HG03066 (cell line): ENCODE results near the gene CEMIP.
"Not testable (repeated sequence)": the region's sequence is repeated elsewhere in the genome, so short reads cannot be mapped to it uniquely, and the experiment has no call there.

Experiments
- ATAC-seq: cut with Tn5 transposase; IDR thresholded peaks from one replicate; pipeline ENCODE4 v1.9.1; 2021; ENCODE audit warnings: low read depth; ENCODE audit not compliant: unreplicated experiment

Gene CEMIP

DNA sequence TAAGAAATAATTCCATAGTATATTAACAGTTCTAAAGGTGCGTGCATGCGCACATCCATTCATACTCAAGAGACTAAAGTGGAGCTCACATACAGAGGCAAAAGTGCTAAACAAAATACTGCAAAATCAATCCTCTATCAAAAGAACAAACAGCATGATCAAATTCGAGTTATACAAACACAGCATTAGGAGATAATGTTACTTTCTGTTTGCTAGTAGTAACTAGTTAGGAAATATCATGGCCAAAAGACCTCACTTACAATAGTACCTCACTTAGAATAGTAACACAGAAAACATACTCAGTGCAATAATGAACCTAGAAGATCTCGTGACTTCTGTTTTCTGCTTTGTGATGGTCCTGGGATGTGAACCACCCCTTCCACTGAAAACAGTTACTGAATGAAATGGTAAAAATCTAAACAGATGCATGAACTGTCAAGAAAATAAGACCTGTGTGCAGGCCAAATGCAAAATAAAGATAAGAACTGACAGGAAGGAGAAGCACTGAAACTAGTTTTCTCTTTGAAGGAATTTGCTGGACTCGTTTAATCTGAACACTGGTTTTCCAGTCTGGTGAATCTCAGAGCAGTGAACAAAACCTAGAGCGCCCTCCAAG lies 20.9 kb upstream of the CEMIP start:
- no peak for ATAC-seq

DNA sequence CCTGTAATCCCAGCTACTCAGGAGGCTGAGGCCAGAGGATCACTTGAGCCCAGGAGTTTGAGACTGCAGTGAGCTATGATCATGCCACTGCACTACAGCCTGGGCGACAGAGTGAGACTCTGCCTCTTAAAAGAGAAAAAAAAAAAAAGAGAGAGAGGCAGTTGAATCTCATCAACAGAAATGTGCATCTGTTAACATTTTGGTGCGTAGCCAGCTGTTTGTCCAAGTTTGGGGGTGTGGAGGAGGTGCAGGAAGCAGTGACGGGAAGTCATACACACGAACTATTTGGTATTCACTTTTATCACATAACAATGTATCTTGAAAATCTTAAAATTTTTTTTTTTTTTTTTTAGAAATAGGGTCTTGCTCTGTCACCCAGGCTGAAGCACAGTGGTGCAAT lies 18.2 kb upstream of the CEMIP start:
- ATAC-seq: no peak

DNA sequence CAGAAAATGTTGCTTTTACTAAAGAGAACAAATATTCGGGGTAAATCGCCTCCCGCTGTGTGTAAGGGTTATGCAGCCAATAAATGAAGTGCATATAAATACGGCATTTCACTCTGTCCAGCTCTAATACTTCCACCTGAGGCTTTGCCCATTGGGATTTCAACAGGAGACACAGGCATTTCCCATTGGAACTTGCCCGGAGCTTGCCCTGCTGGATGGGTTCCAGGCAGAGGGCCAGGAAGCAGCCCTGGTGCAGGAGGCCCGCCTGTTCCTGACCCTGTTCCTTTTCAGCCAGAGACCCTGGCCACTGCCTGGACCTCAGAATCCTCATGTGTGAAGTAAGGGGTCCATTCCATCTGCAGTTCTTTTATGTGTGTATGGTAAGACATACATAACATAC lies 17.4 kb upstream of the CEMIP start:
- no peak for ATAC-seq

DNA sequence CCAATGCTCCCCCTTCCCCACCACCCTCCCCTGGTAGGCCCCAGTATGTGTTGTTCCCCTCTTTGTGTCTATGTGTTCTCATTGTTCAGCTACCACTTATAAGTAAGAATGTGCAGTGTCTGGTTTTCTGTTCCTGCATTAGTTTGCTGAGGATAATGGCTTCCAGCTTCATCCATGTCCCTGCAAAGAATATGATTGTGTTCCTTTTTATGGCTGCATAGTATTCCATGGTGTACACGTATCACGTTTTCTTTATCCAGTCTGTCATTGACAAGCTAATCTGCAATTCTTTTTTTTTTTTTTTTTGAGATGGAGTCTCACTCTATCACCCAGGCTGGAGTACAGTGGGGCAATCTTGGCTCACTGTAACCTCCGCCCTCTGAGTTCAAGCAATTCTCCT lies 15.9 kb upstream of the CEMIP start:
- not testable (repeated sequence) for ATAC-seq

DNA sequence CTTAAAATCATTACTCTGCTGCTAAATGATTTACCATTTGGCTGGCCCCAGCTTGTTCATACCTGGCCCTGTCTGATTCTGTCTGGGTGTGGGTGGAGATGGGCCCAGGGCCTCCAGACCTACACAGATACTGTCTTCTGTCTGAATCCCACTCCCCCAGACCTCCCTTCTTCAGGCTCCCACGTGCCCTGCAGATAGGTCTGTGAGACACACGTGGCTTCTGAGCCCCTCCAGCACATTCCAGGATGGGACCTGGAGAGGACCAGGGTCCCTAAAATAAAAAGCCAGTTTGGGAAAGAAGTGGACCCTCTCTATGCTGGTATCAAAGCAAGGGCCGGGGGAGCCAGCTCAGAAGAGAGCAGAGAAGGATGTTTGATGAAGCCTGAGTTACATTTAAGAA lies 14.6 kb upstream of the CEMIP start:
- ATAC-seq: no peak

DNA sequence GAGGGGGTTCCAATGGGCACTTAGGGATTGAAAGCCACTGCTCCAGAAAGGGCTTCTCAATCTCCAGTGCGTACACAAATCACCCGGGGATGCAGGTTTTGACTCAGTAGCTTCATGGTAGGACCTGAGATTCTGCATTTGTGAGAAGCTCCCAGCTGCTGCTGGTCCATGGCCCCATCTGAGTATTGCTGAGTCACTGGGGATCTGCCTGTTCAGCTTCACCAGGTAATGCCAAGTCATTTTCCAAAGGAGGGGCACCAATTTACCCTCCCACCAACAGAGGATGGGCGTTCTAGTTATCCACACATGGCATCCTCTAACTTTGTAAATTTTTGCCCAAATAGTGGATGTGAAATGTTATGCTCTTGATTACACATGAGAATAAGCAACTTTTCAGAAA lies 12.9 kb upstream of the CEMIP start:
- no peak for ATAC-seq

DNA sequence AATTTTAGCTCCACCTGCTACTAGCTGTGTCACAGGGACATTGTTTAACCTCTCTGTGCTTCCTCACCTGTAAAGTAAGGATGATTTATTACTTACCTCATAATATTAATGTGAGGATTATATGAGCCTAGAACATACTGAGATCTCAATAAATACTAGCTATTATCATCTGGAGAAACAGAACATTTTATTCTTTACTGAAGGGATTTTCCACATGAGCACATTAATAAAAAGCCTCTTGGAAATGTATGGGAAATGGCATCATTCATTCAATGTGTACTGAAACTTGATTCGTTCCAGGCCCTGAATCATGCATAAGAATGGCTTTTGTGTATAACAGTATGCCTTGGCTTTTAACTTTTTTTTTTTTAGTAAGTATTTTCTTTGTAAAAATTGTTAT lies 11.0 kb upstream of the CEMIP start:
- no peak for ATAC-seq

DNA sequence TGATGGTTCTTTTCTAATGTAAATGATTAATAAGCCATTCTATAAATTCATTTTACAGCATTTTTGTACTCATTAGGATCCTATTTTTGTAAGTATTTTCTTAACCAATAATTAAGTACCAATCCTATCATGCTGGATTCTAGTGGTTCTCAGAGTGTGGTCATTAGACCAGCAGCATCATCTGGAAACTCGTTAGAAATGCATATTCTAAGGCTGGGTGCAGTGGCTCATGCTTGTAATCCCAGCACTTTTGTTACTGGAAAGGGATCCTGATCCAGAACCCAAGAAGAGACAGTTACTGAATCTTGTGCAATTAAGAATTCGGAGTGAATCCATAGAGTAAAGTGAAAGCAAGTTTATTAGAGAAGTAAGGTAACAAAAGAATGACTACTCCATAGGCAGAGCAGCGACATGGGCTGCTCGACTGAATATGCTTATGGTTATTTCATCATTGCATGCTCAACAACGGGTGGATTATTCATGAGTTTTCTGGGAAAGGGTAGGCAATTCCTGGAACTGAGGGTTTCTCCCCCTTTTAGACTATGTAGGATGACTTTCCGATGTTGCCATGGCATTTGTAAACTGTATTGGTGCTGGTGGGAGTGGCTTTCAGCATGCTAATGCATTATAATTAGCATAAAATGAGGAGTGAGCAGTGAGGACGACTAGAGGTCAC lies 9.9 kb upstream of the CEMIP start:
- ATAC-seq: no peak

DNA sequence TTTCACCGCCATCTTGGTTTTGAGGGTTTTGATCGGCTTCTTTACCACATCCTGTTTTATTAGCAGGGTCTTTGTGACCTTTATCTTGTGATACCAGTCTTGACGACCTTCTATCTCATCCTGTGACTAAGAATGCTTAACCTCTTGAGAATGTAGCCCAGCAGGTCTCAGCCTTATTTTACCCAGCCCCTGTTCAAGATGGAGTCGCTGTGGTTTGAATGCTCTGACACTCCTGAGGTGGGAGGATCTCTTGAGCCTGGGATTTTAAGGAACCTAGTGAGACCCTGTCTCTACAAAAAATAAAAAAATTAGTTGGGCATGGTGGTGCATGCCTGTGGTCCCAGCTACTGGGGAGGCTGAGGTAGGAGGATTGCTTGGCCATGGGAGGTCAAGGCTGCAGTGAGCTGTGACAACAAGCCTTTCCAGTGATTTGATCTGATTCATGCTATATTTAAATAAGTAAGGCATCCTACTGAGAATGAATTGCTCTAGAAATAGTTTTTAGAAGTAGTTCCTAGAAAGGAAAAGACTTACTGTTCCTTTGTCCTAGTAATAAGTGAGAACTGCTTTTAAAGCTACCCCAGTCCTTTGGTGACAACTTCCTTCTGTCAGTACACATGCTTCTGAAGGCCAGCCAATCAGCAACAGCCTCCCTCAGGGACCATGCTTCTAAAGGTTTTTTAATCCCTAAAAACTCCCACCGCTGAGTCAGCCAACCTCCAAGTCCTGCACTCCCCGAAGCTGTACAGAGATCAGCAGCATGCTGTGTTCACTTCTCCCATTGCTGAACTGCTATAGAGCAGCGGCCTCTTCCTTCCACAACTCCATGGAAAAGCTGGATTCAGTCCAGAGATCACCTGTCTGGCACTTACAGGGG lies 9.1 kb upstream of the CEMIP start:
- ATAC-seq: no peak

DNA sequence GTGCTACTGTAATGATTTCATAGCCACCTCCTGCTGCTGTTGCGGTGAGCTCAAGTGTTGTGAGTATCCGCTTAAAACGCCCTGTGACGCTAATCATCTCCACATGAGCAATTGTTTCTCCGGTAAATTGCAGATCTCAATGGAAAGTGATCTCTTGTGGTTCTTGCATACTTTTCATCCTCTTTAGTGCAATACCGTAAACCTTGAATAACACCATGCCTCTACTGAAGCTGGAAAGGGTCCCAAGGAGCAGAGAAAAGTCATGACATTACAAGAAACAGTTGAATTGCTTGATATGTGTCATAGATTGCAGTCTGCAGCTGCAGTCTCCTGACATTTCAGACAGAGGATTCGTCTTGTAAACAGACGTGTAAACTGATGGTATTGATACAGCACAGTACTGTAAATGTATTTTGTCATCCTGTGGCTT lies 6.0 kb upstream of the CEMIP start:
- no peak for ATAC-seq

DNA sequence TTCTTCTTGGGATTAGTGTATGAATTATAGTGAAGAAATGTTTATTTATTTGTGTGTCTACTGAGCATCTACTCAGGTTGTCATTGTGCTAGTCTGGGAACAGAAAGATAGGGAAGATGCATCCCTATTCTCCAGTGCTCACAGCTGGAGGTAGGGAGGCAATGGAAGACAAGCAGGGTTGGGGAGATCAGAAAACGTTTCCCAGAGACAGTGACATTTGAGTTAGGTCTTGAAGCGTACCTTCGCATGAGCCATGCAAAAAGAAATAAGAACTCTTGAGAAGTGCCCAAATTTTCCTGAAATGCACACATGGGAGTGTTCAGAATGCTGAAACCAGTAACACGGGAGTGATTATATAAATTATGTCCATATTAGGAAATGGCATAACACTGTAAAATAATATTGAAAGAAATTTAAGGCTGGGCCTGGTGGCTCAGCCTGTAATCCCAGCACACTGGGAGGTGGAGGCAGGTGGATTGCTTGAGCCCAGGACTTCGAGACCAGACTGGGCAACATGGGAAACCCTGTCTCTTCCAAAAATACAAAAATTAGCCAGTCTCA lies 5.3 kb upstream of the CEMIP start:
- ATAC-seq: no peak

DNA sequence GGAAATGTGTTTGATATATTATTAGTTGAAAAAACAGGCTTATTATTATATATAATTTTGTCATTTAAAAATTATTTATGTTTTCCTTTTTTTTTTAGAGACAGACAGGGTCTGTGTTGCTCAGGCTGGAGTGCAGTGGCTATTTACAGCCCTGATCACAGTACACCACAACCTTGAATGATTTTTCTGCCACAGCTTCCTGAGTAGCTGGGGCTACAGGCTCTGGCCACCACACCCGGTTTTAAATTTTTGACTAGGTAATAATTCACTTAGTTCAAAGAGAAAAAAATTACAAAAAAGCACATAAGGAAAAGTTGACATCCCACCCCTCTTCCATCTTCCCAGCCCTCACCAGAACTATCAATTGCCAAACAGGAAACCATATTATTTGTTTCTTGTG lies 4.7 kb upstream of the CEMIP start:
- ATAC-seq: no peak

DNA sequence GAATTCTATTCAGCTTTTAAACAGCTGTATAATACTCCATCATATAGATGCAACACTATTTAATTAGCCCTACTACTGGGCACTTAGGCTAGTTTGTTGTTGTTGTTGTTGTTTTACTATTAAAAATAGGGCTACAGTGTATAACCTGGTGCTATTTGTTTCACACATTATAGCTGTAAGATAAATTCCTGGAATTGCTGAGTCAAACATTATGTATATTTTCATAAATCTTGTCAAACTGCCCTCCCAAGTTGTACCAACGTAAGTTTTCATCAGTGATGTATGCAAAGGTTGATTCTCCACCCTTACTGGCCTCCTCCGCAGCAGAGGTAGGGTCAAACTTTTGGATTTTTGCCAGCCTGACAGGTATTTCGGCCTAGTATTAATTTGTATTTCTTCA lies 3.8 kb upstream of the CEMIP start:
- ATAC-seq: no peak

DNA sequence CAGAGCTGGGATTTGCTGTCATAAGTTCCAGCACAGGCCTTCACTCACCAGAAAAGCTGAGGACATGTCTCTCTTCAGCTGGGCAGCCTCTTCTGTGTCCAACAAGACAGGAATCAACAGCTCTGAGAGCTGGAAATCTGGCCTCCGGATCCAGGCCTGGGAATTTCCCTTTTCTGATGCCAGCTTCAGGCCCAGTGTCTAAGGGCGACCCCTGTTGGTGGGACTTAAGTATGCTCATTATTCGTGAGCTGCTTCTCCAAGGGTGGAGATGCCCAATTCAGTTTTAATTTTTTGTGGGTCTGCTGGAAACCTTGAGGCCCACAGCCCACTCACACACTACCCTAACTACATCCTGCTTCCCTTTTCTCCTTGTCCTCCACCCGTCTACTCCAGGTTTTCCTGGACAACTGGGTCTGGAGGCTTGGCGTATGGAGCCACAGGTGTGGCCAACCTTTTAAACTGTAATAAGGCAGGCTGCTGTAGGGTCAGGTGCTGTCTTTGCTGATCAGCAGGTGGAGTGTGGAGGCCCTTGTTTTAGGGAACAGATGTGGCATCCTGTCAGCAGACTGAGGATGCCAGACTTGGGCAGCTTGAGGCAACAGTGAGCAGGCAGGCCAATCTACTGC lies 2.6 kb upstream of the CEMIP start:
- no peak for ATAC-seq

DNA sequence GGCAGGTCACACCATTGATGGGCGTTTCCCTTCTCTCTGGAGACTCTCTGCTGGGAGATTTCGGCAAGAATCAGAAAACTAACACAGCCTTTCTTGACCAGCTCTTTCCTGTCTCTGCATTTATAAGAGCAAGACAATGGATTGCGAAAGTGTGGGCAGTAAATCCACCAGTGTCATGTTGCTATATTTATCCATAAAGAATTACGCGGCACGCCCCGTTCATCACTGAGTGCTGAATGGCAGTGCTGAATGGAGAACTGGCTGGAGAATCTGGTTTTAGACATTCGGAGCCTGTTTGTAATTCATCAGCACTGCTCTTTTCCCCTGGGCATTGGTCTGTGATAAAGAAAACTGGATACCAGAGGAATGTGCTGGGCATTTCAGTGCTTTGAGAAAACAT lies 2.0 kb upstream of the CEMIP start:
- ATAC-seq: no peak

DNA sequence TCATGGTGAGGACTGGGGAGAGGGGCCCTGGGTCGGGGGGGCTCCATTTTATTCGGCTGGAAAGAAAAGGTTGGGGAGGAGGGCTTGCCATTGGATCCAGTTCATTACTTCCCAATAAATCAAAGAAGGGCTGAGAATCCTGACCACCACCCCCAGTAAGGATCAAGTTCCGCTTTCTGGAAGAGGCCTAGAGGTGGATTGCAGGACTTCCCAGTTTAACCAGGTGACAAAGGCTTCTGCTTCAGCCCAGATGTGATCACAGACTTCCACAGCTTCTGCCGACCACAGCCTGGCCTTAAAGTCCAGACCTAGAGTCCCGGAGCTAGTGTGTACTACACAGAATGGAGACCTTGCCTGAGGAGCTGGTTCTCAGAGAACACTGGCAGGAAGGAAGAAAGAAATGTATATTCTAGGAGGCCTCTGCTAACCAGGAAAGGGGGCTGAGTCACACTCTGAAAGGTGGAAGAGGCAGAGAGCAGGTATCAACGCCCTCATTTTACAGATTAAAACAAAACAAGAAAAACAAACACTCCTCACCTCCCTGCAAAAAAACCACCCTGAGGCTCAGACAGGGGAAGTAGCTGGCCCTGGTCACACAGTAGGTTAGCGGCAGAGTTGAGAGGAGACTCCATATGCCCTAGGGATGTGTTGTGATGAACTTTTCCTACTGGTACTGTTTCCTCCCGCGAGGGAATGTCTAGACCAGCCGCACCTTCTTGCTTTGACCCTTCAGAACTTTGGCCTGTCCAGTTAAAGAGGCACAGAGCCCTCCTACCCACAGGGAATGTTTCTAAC lies 1.1 kb upstream of the CEMIP start:
- ATAC-seq: no peak

DNA sequence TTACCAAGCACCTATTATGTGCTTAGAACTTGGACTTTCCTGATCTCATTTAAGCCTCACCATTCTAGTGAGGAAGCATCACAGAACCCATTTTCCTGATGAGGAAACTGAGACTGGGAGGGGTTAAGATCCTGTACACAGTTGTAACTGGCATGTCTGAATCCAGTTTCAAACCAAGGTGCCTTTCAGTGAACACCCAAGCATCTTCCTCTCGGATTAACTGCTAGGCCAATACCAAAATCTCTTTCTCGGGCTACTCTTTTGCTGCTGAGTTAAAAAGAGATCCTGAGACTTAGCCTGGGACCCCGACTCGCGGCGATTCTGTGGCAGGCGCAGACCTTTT lies 578 bp upstream of the CEMIP start:
- no peak for ATAC-seq

DNA sequence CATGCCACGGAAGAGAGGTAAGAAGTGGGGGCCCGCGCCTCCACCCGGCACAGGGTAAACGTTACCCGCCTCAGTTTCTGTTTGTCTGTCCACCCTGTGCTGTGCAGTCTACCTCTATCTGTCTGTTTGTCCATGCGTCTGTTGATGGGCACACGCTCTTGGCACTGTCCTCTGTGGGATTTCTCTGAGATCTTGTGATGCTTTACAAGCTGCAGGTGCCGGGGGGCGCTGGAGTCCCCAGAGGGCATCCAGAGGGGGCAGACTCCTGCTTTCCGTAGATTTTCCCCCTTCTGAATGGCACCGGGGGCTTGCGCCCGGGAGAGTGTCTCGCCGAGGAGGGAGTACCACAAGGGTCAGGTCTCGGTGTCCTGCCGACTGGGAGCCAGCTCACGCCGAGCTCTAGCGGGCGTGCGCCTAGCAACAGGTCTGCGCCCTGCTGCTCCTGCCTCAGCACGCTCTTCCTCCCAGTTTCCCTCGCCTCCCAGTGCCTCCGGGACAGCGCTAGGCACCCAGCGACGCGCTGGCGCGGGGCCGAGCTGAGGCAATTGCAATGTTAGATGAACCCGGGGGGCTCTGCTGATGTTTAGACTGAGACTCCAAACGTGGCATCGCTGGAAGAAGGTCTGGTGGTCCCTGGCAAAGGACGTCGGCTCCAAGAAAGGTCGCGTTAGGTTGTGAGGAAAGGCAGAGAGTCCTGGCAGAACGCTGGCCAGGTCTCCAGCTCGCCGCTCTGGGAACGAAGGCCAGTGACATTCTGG lies 667 bp downstream of the CEMIP start:
- no peak for ATAC-seq

DNA sequence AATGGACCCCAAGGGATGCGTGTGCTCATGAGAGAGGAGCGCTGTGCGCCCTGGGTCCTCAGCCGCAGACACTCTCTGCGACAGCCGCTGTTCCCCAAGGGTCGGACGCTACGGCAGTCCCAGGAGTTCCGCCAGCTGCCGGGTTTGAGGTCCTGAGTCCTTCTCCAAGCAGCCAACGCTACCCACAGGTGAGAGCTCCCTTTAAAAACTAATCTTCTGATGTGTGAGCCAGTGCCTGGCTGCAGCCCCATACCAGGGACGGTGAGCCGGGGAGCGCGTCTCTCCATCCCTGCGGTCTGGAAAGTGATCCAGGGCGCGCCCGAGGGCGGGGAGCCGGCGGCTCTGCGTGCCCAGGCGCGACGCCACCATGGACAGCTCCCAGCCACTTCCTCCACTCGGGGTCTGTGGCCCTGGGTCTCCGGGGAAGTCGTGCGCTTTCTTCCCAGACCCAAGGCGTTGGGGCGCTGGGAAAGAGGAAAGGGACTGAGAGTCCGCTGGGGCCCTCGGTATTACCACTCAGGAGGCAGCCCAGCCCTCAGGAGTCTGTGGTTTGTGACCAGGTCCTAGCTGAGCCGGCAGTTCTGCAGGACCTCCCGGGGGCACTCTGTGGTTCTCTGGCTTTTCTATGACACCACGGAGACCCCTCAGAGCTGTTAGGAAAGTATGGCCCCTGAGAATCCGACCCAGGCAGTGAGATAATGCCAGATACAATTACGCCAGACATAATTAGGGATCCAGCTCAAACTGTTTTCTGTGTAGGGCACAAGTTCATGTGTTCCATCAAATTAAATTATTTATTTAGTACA lies 1.4 kb downstream of the CEMIP start:
- ATAC-seq: no peak
